ENCODE data around the gene TMEFF2.

The TMEFF2 gene

DNA sequence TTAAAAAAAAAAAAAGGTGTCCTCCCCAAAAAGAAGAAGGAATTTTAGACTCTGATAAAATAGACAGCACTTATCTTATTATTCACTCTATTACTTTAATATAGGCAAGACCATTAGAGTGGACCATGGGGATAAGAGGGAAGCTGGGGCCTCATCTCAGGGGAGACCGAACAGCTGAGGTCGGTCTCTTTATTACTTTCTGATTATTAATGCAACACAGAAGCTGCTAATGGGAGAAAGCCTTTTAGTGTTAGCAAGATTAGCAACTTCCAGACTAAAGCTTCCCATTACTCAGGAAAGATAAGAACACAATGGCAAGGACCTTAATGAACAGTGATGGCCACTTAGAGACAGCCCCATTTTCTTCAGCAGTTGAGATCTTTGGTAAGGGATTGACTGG lies 135.5 kb downstream of the TMEFF2 start:
- DNase-seq, result no peak

DNA sequence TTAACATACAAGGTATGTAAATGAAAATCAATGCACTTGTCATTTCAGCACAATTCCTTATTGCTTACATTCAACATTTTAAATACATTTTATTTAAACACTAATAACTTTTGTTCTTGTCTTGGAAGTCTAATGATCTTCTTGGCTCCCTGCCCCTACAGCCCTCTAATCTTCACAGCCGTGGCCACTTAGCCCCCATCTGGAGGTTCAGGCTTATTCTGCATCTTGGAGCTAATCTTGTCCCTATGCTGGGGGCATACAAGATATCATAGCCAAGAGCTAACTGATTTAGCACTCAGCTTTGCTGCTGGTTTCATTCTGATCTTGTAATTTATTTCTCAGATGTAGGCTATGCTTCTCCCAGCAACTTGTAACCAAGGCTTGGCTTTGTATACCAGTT lies 140.8 kb downstream of the TMEFF2 start:
- no peak for DNase-seq

DNA sequence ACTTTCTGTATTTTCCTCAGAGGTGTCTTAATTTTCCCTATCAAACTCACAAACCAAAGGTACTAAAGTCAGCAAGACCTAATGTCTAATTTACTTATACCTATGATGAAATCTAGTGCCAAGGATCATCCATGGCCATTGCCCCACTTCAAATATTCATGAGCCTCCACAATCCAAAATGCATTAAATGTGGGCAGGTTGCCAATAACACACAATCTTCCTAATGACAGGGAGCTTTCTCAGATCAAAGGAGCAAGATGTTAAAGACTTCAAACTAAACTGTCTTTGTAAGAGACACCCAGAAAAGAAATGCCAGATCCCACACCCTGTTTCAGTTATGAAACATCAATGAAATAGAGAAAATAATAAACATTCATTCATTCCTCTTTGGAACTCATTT lies 143.2 kb downstream of the TMEFF2 start:
- DNase-seq, result no peak

DNA sequence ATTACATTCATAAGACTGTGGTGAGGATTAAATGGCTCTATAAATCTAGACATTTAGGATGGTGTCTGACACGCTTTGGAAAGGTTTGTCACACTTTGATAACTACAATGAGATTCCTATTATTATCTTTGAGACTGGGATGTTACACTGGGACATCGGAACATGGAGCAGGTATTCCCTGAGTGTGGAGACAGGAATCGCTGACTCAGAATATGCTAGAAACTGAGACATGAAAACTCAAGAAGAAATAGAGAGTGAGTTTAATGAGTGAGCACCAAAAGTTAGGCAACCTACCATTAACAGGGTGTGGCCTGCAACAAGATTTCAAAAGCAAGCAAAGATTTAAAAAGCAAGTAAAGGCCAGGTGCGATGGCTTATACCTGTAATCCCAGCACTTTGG lies 145.4 kb downstream of the TMEFF2 start:
- no peak for DNase-seq

DNA sequence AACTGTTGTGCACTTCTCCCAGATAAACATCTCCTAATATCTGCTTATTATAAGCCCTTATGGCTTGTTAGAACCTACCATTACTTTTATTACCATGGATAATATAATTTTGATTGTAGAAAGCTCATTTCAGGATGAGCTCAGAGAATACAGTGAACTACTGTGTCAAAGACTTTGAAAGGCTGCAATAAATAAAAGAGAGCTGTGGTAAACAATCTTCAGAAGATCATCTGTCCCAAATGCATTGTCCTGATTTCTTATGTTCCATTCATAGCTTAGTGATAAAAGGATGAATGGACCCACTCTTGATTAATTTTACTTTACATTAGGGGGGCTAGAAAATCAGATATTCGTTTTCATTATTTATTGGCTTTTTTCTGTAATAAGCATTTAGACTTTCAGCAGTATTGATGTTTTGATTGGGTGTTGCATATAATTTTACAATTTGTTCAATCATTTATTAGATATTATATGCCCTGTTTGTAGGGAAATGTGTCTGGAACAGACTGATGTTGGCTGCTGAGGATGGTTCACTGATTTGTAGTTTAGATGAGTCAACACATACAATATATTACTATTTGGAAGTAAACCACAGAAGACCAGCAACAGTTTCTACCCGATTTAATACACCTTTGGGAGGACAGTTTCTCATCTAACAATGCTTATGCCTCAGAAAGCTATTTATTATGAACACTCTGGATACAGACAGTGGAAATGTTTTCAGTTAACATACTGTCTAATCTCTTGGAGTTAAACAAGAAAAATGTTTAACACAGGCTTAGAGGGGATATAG lies 147.2 kb downstream of the TMEFF2 start:
- DNase-seq, result no peak

DNA sequence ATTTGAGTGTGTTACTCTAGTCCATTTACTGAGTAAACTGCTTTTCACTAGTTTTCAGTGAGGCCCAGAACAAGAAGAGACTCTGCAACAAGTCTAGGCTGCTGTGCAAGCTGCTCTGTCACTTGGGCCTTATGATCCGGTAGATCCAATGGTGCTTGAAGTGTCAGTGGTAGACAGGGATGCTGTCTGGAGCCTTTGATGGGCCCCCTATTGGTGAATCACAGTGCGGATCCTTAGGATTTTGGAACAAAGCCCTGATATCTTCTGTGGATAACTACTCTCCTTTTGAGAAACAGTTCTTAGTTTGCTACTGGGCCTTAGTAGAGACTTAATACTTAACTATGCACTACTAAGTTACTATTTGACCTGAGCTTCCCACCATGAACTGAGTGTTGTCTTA lies 150.2 kb downstream of the TMEFF2 start:
- no peak for DNase-seq

DNA sequence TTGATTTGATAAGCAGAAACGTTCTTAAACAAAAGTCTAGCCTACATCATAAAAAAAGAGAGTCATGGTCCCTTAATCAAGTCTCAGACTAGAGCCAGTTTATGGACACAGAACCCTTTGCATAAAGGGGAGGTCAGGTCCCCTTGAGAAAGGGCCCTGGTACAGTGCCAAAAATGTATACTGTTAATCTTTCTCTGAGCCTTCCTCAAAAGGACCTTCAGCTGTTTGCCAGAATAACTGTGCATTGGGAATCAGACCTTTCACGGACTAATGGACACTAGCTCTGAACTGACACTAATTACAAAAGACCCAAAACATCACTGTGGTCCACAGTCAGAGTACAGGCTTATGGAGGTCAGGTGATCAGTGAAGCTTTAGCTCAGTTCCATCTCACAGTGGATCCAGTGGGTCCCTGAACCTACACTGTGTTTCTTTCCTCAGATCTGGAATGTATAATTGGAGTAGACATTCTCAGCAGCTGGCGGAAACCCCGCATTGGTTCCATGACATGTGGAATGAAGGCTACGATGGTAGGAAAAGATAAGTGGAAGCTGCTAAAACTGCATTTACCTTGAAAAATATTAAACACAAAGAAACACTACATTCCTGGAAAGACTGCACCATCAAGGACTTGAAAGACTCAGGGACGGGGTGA lies 151.4 kb downstream of the TMEFF2 start:
- DNase-seq, result no peak

DNA sequence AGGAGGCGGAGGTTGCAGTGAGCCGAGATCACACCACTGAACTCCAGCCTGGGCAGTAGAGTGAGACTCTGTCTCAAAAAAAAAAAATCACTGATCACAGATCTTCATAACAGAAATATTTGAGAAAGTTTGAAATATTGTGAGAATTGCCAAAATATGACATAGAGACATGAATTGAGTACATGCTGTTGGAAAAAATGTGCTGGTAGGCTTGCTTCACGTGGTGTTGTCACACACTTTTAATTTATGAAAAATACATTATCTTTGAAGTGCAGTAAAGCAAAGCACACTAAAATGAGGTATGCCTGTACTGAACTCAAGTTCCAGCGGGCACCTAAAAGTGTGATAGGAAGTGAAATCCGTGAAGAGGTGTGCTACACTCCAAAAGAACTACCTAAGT lies 152.6 kb downstream of the TMEFF2 start:
- no peak for DNase-seq

DNA sequence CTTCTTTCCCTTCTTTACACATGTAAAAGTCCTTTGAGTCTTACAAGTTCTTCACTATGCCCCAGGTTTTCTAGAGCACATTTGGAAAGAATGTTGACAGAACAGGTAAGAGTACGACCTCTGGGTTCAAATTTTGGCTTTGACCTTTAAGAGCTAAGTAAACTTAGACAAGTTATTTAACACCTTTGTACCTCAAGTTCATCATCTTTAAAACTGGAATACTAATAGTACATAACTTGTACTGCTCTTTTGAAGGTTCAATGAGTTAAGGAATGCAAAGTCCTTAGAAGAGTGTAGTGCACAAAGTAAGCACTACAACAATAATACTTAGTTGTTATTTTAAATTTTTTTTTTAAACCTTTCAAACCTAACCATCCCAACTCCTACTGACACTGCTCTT lies 156.6 kb downstream of the TMEFF2 start:
- no peak for DNase-seq

DNA sequence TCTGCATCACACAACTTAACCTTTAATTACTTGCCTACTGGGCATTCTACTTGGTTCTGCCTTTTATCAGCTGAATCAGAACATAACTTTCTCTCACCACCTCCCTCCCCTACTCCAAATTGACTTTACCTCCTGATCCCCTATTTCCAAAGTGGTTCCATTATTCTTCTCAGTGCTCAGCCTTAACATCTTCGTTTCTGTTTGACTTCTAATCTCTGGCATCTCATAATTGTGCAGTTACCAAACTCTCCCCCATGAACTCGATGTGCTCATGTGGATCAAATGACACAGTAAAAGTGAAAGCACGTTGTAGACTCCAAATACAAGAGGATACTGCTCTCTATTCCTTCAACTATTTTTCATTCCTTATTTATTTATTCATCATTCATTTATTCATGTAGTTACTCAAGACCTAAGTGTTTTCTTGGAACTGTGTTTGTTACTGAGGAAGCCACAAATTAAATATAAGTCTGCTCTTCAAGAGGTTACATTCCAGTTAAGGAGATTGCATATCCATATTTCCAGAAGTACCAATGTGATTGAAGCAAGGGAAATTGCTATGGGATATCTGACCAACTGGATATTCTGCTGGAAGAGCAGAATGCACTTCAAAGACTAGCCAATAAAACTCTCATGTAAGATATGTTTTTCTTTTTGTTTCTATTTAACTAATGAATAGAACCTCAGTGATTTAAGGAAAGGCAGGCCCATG lies 158.8 kb downstream of the TMEFF2 start:
- no peak for DNase-seq

DNA sequence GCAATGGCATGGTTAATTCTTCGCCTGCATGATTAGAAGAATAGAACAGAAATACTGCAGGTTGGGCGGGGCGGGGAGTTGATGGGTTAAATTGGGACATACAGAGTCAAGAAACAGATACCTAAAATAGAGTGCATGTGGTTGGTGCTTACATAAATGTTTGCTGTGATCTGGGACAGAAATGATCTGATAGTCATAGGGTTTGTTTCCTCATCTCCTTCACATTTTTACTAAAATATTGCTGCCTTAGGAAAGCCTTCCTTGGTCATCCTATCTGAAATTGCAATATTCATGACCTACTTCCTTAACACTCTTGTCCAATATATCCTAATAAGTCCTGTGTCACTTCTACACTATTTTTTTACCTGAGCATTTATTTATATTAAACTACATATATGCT lies 163.9 kb downstream of the TMEFF2 start:
- DNase-seq, result no peak

DNA sequence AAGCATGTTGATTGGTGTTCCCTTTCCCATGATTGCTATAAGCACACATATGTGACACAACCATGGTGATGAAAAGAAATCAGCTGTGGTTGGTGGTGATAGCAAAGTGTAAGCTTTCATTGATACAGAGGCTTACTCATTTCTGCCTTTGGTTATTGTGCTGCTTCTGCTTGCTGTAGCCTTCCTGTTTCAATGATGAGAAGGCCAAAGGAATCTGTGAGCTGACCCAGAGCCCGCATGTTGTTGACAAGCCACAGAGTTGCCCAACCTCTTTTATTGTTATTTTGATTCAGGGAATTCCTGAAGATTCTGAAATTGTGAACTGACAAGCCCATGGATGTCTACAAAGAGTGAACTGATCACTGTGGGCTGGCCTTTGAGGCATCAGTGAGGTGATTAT lies 164.4 kb downstream of the TMEFF2 start:
- DNase-seq, result no peak

DNA sequence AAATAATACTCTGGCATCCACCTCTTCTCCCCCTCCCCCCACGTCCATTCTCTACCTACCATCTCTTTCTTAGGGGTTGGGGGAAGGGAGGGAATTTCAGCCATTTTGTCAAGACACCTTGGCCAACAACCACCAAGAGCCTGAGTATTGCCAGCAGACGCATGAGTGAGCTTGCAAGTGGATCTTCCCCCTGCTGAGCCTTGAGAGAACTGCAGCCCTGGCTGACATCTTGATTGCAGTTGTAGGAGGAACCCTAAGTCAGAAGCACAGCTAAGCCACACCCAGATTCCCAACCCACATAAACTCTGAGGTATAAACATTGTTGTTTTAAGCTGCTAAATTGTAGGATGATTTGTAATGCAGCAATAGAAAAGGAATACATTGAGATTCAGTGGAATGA lies 165.6 kb downstream of the TMEFF2 start:
- no peak for DNase-seq

DNA sequence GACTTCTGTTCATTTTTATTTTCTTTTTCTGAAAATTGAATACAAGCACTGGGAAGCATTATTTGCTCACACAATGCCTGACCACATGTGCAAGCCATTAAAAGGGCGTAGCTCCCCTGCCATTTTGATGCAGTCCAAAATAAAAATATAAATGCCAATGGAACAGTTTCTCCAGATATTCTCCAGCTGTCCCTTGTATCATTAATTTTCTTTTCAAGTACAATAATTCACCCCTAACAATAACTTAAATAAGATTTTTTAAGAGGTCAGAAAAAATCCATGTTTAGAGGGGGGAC lies 168.0 kb downstream of the TMEFF2 start:
- DNase-seq, result no peak

DNA sequence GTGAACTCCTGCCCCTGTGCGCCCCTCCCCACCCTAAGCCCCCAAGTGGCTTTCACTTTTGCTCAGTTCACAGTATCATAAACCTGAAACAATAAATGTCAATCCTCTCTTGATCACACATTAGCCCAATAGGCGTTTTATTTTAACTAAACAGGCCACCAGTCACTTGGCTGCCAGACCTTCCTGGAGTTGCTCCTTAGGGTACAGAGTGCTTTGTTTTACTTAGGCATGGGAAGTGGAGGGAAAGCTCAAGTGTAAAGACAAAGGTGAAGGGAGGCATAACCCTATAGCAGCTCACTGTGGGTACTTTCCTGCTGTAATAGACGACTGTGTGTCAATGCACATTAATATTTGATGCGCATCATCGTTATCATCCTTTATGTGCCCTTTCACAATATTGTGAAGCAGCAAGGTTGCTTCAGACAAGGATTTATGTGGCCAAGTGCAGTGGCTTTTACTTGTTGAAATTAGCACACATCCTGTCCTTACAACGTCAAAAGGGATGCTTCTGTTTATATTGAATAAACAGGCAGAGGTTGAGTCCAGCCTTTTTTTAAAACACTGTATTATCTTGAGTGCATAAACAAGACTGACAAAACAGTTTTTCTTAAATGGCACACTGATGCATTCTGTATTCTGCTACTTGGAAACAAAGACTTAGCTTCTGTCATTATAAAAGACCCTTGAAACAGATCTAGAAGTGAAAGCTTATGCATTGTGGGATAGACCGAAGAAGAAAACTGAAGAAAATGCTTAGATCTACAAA lies 168.5 kb downstream of the TMEFF2 start:
- no peak for DNase-seq

DNA sequence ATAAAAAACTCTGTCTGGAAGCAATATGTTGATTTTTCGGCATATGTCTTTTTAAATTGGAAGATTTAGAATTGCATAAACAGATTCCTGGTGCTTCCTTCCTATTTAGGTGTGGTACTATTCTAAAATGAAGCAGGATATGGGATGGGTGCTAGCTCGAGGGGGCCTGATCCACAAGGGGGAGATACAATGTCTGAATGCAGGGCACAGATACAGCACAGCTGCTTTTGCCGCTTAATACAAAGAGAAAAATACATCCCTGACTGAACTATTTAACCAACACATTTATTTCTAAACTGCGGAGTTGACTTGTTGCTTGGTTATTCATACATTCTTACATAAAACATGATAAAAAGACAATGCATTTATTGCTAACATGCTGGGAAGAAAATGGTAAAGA lies 169.1 kb downstream of the TMEFF2 start:
- DNase-seq, result no peak

DNA sequence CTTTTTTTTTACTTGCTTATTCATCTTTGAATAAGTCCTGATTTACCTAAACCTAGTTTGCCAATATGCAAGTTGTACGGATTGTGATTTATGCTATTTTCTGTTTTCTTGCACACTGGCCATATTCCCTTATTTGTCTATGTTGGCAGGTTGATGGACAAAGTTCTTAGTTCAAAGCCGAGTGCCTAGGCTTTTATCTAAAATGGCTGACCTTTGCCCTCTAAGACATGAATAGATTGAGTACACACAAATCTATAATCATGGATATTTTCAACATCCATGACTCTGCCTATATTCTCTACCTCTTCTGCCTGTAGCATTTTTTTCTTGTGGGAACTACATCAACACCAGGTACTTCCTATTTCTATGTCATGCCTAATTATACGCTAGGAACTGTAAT lies 171.7 kb downstream of the TMEFF2 start:
- no peak for DNase-seq

DNA sequence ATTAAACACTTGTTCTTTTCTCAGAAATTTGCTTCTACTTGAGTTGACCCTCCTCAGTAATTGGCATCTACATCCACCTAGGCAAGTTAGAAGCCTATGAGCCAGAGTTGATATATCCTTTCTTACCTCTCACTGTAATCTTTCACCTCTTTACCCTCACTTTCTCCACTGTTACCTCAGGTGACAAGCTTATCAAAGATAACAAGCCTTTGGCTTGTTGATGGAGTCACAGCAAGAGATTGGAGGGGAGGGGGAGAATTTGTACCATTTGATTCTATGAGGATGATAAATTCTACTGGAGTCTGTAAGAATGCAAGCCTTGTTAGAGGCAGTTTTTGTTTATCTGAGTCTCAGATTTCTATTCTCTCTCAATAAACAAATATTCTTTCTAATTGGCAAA lies 176.9 kb downstream of the TMEFF2 start:
- no peak for DNase-seq

DNA sequence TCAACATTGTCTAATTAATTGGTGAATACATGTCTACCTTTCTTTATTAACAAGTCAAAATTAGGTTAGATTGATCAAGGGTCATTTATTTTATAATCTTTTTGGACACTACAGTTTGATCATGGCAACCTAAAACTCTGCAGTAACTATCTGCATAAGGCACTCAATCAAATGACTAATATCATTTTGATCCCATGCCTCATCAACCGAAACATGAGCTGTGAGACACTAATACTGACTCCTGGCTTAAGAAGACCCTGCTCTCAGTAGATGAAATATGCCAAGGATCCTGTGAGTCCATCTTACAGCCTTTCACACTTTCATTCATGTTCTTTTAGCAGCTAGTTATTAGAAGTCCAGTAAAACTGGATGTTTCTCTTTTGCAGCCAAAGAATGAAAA lies 178.5 kb downstream of the TMEFF2 start:
- no peak for DNase-seq

DNA sequence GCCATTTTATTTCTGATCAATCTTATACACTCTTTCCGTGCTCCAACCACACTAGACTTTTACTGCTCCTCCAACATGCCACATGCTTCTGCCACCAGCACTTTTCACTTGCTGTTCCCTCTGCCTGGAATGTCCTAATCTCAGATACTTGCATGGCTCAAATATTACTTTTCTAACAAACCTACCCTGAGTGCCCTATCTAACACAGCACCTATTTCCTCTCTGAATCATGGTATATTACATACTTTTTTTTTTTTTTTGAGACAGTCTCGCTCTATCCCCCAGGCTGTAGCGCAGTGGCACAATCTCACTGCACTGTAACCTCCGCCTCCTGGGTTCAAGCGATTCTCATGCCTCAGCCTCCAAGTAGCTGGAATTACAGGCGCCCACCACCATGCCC lies 181.5 kb downstream of the TMEFF2 start:
- DNase-seq, result no peak

DNA sequence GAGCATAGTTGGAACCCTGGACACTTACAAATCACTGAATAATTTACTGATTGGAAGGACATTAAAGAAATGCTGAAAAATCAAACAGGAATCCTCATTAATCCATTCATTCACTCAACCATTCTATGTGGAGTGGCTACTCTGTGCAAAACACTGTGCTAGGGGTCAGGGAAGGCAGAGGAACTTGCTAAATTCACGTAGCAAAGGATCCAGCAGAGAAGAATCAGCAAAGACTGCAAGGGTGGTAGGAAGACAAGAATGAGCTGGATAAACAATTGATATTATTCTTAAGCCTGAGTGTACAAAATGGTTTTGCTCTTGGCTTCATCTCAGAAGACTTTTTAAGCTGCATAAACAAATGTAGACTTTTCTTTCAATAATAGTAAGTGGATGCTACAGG lies 183.5 kb downstream of the TMEFF2 start:
- no peak for DNase-seq

DNA sequence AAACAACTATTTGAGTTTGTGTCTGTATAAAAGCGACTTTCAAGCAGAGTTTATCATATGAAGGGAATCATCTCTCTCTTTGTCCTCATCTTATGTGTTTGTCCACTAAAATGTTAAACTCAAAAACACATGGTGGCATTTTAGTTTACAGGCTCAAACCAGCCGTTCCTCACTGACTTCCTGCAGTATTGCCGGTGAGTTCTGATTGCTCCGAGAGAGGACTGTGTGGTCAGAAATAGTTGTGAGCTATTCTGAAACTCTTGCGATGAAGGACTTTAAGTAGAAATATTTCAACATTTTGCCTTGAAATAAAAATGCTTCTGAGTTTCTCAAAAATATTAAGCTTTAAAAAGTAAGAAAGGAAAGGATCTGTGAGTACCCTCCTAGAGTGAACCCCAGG lies 184.7 kb downstream of the TMEFF2 start:
- no peak for DNase-seq

DNA sequence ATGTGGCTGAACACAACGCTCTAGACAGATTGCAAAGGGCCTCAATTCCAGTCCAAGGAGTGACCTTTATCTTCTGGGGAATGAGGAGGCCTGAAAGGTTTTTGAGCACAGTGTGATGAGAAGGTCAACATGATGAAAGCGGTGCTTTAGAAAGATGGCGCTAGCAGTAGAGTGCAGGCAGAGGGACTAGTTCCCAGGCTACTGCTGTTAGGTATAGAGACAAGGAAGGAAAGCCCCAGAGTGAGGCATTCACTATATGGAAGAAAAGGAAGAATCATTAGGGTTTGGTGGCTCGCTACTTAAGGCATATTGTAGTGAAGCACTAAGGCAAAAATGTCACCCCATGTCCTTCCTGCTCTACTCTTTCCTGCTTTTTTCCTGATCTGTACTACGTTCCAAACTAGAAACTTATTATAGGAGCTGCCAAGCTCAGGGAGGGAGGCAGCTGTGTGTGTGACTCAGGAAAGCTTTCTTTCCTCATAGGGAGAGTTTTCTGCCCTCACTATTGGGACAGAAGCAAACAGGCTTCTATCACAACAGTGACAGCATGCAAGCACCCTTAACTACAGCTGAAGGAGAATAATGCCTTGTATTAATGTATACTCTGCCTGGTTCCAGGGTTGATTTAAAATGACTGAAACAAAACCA lies 187.0 kb downstream of the TMEFF2 start:
- DNase-seq, result no peak
